ENCODE measurements around the gene GPR37L1. TPM values are rescaled to one million over a fixed set of nuclear protein-coding genes. Genes with fewer than 3 reads are reported as not detected.

Gene GPR37L1
- total and polyA plus RNA-seq, 4 experiments from 2014 or later: 0.07 TPM; not detected in 3

Other genes starting within 250 kb of the GPR37L1 start
- under 1 TPM; 0.58 to 0.94 TPM for gene SHISA4, start 234.0 kb upstream of the GPR37L1 start, total RNA-seq
- gene SHISA4, start 234.0 kb upstream of the GPR37L1 start, polyA plus RNA-seq: under 1 TPM in 1 of 2 donors, not detected in 1; 0.59 TPM
- not detected for gene LMOD1, start 176.4 kb upstream of the GPR37L1 start, total RNA-seq
- gene LMOD1, start 176.4 kb upstream of the GPR37L1 start, polyA plus RNA-seq: not detected
- gene TIMM17A, start 167.4 kb upstream of the GPR37L1 start, total RNA-seq: 10 to 100 TPM; 26.0 to 27.1 TPM
- 10 to 100 TPM; 28.4 to 29.2 TPM for gene TIMM17A, start 167.4 kb upstream of the GPR37L1 start, polyA plus RNA-seq
- gene RNPEP, start 140.3 kb upstream of the GPR37L1 start, total RNA-seq: 10 to 100 TPM; 25.9 to 29.1 TPM
- gene RNPEP, start 140.3 kb upstream of the GPR37L1 start, polyA plus RNA-seq: 10 to 100 TPM; 30.3 to 41.4 TPM
- gene ELF3, start 112.3 kb upstream of the GPR37L1 start, total RNA-seq: 1 to 10 TPM in 1 of 2 experiments, under 1 TPM in 1; 0.33 to 1.1 TPM
- gene ELF3, start 112.3 kb upstream of the GPR37L1 start, polyA plus RNA-seq: under 1 TPM in 1 of 2 donors, not detected in 1; 0.17 TPM
- 10 to 100 TPM; 48.1 to 55.0 TPM for gene ARL8A, start 21.8 kb downstream of the GPR37L1 start, total RNA-seq
- gene ARL8A, start 21.8 kb downstream of the GPR37L1 start, polyA plus RNA-seq: 10 to 100 TPM in 1 of 2 donors, 1 to 10 TPM in 1; 7.1 to 10.8 TPM
- gene PTPN7, start 37.7 kb downstream of the GPR37L1 start, total RNA-seq: 10 to 100 TPM; 67.6 to 68.4 TPM
- gene PTPN7, start 37.7 kb downstream of the GPR37L1 start, polyA plus RNA-seq: 10 to 100 TPM; 50.5 to 84.1 TPM
- gene LGR6, start 70.9 kb downstream of the GPR37L1 start, total RNA-seq: under 1 TPM in 1 of 2 experiments, not detected in 1; 0.17 TPM
- gene LGR6, start 70.9 kb downstream of the GPR37L1 start, polyA plus RNA-seq: under 1 TPM; 0.16 to 0.33 TPM
- gene UBE2T, start 219.0 kb downstream of the GPR37L1 start, total RNA-seq: 1 to 10 TPM; 3.9 to 4.2 TPM
- gene UBE2T, start 219.0 kb downstream of the GPR37L1 start, polyA plus RNA-seq: 1 to 10 TPM; 6.8 to 7.1 TPM
- gene PPP1R12B, start 225.8 kb downstream of the GPR37L1 start, total RNA-seq: 10 to 100 TPM; 28.2 to 33.7 TPM
- gene PPP1R12B, start 225.8 kb downstream of the GPR37L1 start, polyA plus RNA-seq: 1 to 10 TPM; 1.9 to 5.9 TPM